Karpas-422 (cell line): ENCODE data around the gene MYL6B. TPM values are rescaled to one million over a fixed set of nuclear protein-coding genes. Genes with fewer than 3 reads are reported as not detected.

Experiments
- DNase-seq: peaks from one replicate; pipeline ENCODE4 v3.0.0-alpha.2; 2015
- H2AFZ ChIP-seq: fragments of 200-600 bp; sonication (generic); 2 replicates; pipeline ENCODE4 v1.6.1; 2014; ENCODE audit warnings: antibody characterized with exemption, low read length, mixed read lengths
- H3K27ac ChIP-seq: fragments of 200-600 bp; sonication (generic); 2 replicates; pipeline ENCODE4 v1.5.1; 2014; ENCODE audit warnings: mild to moderate bottlenecking, low read length, moderate library complexity
- H3K27me3 ChIP-seq: fragments of 200-600 bp; sonication (generic); 2 replicates; pipeline ENCODE4 v1.6.1; 2014; ENCODE audit warnings: low read length, mixed read lengths
- H3K36me3 ChIP-seq: fragments of 200-600 bp; sonication (generic); 2 replicates; pipeline ENCODE4 v1.6.1; 2014; ENCODE audit warnings: low read length, mixed read lengths; ENCODE audit not compliant: insufficient read depth
- H3K4me1 ChIP-seq: fragments of 200-600 bp; sonication (generic); 2 replicates; pipeline ENCODE4 v1.6.1; 2014; ENCODE audit warnings: mild to moderate bottlenecking, low read length, mixed read lengths
- H3K4me2 ChIP-seq: fragments of 200-600 bp; sonication (generic); 2 replicates; pipeline ENCODE4 v1.6.1; 2014; ENCODE audit warnings: low read length, low read depth, mild to moderate bottlenecking; ENCODE audit not compliant: poor library complexity, severe bottlenecking
- H3K4me3 ChIP-seq: fragments of 200-600 bp; sonication (generic); 2 replicates; pipeline ENCODE4 v1.5.1; 2014; ENCODE audit warnings: mild to moderate bottlenecking, antibody characterized with exemption, low read length, mixed read lengths
- H3K79me2 ChIP-seq: fragments of 200-600 bp; sonication (generic); 2 replicates; pipeline ENCODE4 v1.6.1; 2014; ENCODE audit warnings: mild to moderate bottlenecking, low read length, mixed read lengths
- H3K9ac ChIP-seq: fragments of 200-600 bp; sonication (generic); 2 replicates; pipeline ENCODE4 v1.6.0; 2014; ENCODE audit warnings: low read length
- H3K9me2 ChIP-seq: fragments of 200-600 bp; sonication (generic), shearing (Covaris generic); replicated peaks from 2 replicates; pipeline ENCODE4 v1.6.0; 2014; ENCODE audit warnings: mild to moderate bottlenecking, low read length, moderate library complexity; ENCODE audit not compliant: insufficient read depth
- H3K9me3 ChIP-seq: fragments of 300-700, 200-600 bp; sonication (generic); 2 replicates; pipeline ENCODE4 v1.6.1; 2014; ENCODE audit warnings: low read length, mixed read lengths
- H4K20me1 ChIP-seq: fragments of 200-600 bp; sonication (generic); 2 replicates; pipeline ENCODE4 v1.6.1; 2014; ENCODE audit warnings: mild to moderate bottlenecking, antibody characterized with exemption, low read length, low read depth; ENCODE audit not compliant: insufficient read depth
- total RNA-seq: library from RNA; depleted of rRNA; stranded (reverse); fragments of >200 nt; shearing (Covaris generic); gene quantifications from 2 replicates; pipeline ENCODE4 v1.2.3, GENCODE V29; 2014; ENCODE audit warnings: low replicate concordance

Gene MYL6B
- total RNA-seq, 1 experiment from 2014 or later = 33.1 TPM

DNA sequence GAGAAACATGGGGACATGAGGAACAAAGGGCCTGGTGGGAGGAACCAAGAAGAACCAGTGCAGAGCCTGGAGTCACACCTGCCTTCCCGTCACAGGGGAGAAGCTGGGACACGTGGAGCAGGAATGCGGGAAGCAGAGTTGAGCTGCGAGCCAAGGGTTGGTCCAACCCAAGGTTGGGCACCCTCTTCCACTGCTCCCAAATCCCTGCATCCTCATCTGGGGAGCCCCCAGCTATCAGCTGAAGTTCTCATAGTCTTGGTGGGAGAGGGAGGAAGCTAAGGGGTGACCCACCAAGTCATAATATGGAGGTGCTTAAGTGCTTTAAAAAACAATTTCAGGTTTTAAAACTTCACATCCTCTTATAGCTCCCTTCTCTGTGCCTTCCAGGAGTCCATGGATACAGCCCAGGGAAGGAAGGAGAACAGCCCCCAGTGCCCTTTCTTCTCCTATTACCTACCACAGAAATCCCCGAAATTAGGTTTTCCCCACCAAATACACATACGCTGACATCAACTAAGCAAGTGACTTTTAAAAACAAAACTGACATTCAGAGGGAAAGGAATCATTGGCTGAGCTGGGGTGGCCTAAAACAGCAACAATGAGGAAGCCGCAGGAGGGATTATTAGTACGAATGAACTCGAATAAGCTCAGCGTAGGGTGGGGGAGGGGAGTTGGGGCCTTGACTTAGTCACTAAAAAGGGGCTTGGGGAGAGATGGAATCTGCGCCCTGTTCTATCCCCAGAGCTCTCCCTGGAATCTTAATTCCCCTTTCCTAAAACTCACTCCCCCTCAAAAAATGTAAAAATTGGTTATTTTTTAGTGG lies 10.3 kb downstream of the MYL6B start:
- Histone ChIP-seq H3K9ac (no peak overlapping the region), H3K9me2 (no peaks in the 10 kb centered on the region), H3K4me2 (no peak overlapping the region), H3K79me2 (peaks cover 27% of the 10 kb centered on the region), H4K20me1 (peaks cover 8% of the 10 kb centered on the region; the same call in 1 of the 2 replicates), H3K27me3 (no peaks in the 10 kb centered on the region), H3K27ac (peak overlapping the region; percentile 13; the same call in 1 of the 2 replicates), H3K4me1 (peaks cover 40% of the 10 kb centered on the region), H3K9me3 (no peaks in the 10 kb centered on the region), H3K4me3 (no peak overlapping the region), H3K36me3 (peaks cover 52% of the 10 kb centered on the region), H2AFZ (no peak overlapping the region)
- DNase-seq = no peak

DNA sequence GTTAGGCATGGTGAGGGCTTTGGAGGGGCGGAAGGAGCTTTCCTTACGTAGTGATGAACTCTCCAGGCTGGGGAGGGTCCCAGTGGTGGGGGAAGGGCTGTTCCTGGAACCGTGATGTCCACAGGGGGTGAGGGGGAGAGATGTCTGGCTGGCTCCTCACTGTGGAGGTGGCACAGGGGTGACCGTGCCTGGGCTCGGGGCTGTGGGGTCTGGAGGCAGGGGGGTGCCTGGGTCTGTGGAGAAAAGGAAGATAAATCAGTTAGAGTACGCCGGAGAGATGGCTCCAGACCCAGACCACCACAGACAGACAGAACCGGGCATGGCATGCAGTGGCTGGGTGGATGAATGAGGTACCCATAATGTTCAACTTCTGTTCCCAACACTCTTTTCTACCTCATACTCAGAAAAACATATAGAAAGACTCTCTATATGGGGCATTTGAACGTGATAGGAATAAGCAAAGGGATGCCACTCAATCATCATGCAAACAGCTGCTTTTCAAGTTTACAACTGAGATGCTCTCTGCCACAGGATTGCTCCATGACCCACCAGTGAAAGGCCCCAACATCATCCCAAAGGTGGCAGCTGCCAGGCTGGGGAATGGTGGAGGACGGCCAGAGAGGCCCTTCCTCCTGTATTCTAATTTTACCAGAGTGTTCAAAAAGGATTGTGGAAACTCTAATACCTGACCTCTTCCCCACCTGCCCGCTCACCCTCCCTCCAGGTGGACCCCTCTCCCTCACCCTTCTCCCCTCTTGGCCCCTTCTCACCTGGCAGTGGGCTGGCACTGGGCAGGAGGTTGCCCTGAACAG lies 11.4 kb downstream of the MYL6B start:
- Histone ChIP-seq H3K9ac (no peak overlapping the region), H2AFZ (no peak overlapping the region), H3K36me3 (peaks cover 52% of the 10 kb centered on the region), H4K20me1 (peaks cover 8% of the 10 kb centered on the region; the same call in 1 of the 2 replicates), H3K79me2 (peaks cover 22% of the 10 kb centered on the region), H3K9me2 (no peaks in the 10 kb centered on the region), H3K27ac (no peak overlapping the region), H3K4me3 (no peak overlapping the region), H3K4me1 (peaks cover 40% of the 10 kb centered on the region), H3K27me3 (no peaks in the 10 kb centered on the region), H3K4me2 (no peak overlapping the region), H3K9me3 (no peaks in the 10 kb centered on the region)
- DNase-seq = no peak

DNA sequence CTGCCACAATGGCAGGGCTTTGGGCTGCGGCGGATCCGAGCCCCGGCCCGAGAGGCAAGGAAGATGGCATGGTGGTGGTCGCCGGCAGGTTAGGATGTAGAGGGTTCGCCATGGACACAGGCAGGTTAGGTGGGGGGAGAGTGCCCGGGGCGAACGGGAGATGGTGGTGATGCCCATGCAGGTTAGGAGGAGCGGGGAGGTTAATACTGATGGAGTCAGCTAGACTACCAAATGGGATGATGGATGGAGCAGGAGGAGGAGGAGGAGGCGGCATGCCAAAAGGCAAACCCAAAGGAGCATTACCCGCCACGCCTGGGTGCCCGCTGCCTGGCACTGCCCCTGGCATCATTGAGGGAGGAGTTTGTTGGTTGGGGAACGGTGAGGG lies 11.9 kb downstream of the MYL6B start:
- no peak overlapping the region for H3K4me3 ChIP-seq
- no peaks in the 10 kb centered on the region for H3K27me3 ChIP-seq
- DNase-seq = no peak
- H3K9me2 ChIP-seq = no peaks in the 10 kb centered on the region
- H2AFZ ChIP-seq = no peak overlapping the region
- peaks cover 8% of the 10 kb centered on the region; the same call in 1 of the 2 replicates for H4K20me1 ChIP-seq
- peaks cover 37% of the 10 kb centered on the region for H3K4me1 ChIP-seq
- H3K9ac ChIP-seq = no peak overlapping the region
- H3K79me2 ChIP-seq = peaks cover 16% of the 10 kb centered on the region
- H3K36me3 ChIP-seq = peaks cover 52% of the 10 kb centered on the region
- no peak overlapping the region for H3K4me2 ChIP-seq
- H3K27ac ChIP-seq = no peak overlapping the region
- H3K9me3 ChIP-seq = no peaks in the 10 kb centered on the region

DNA sequence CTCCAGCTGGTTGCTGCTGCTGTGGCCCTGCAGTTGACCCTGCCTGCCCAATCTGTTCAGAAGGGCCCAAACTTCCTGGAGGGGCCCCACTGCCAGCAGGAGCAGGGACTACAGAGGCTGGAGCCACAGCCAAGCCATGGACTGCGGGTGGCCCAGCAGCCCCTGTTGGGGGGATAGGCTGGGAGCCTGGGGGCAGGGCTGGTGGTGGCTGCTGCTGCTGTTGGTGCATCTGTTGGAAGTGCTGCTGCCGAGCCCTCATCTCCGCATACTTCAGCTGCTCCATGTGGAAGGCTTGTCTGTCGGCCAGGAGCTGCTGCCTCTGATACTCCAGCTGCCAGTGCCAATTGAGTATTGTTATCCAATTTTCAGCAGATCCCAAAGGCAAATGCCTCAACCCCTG lies 13.0 kb downstream of the MYL6B start:
- Histone ChIP-seq H3K79me2 (peaks cover 5% of the 10 kb centered on the region), H3K4me2 (no peak overlapping the region), H3K9ac (no peak overlapping the region), H2AFZ (no peak overlapping the region), H3K4me3 (no peak overlapping the region), H3K36me3 (peaks cover 44% of the 10 kb centered on the region), H3K27me3 (no peaks in the 10 kb centered on the region), H3K27ac (no peak overlapping the region), H3K4me1 (peaks cover 27% of the 10 kb centered on the region), H4K20me1 (no peaks in the 10 kb centered on the region; the same call in 1 of the 2 replicates), H3K9me2 (no peaks in the 10 kb centered on the region), H3K9me3 (no peaks in the 10 kb centered on the region)
- no peak for DNase-seq

DNA sequence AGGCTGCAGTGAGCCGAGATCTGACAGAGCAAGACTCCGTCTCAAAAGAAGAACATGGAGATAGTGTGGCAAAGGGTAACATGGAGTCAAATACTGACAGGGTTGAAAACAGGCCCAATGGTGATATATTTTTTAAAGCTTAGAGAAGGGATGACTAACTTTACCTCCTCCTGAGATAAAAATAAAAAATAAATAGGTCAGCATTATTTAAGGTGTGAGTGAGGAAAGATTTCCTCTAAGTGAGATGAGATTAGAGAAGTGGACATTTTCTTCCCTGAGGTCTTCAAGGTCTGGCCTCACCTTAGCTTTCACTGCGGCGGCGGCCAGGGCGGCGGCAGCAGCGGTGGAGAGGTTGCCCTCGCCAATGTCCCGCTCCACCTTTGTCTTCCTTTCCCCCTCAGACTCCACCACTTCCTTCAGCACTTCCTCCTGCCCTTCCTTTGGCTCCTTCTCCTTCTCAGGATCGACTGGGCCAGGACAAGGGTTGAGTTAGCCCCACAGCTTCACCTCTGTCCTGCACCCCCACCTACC lies 16.9 kb downstream of the MYL6B start:
- DNase-seq = no peak
- Histone ChIP-seq H3K36me3 (peaks cover 42% of the 10 kb centered on the region), H2AFZ (no peak overlapping the region), H3K27ac (no peak overlapping the region), H3K27me3 (no peaks in the 10 kb centered on the region), H3K4me1 (no peaks in the 10 kb centered on the region), H3K9me3 (no peaks in the 10 kb centered on the region), H3K9me2 (no peaks in the 10 kb centered on the region), H3K9ac (no peak overlapping the region), H3K4me3 (no peak overlapping the region), H3K4me2 (no peak overlapping the region), H3K79me2 (no peaks in the 10 kb centered on the region), H4K20me1 (no peaks in the 10 kb centered on the region)

DNA sequence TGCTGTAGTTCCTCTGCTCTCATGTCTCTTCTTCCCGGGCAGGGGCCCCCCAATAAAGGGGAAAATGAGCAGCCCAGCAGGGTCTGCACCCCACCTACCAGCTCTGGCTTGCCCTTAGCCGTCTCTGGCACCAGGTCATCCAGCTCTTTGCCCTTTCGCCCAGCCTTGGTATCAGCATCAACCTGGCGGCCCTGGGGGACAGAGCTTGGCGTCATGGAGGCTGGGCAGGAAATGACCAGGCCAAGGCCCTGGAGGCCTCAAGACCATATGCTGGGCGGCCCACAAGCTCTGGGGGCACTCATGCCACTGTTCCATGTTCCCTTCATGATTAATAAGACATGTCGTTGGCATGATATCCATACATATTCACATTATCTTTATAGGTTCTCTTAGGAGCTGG lies 20.5 kb downstream of the MYL6B start:
- no peaks in the 10 kb centered on the region for H4K20me1 ChIP-seq
- no peaks in the 10 kb centered on the region for H3K4me1 ChIP-seq
- H3K27ac ChIP-seq = no peak overlapping the region
- DNase-seq = no peak
- no peak overlapping the region for H3K4me3 ChIP-seq
- no peaks in the 10 kb centered on the region for H3K9me3 ChIP-seq
- H3K4me2 ChIP-seq = no peak overlapping the region
- H3K9me2 ChIP-seq = no peaks in the 10 kb centered on the region
- H3K36me3 ChIP-seq = peaks cover 44% of the 10 kb centered on the region
- H3K27me3 ChIP-seq = no peaks in the 10 kb centered on the region
- H3K79me2 ChIP-seq = no peaks in the 10 kb centered on the region
- H2AFZ ChIP-seq = no peak overlapping the region
- no peak overlapping the region for H3K9ac ChIP-seq

DNA sequence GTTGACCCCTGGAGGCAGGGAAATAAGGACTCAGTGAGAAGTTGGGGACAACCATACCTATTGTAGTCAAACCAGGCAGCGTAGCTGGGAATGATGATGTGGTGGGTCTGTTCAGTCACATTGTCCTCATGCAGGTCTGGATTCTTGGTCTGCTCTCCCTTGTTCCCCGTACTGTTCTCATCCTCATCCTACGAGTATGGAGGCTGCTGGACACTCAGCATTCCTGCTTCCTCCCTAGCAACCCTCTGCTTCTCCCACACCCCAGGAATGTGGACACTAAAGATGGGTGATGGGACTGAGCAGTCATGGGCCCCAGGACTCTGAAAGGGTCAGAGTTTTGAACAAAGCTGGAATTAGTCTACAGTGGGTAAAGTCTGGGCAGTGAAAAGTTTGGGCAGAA lies 26.0 kb downstream of the MYL6B start:
- Histone ChIP-seq H3K4me3 (no peak overlapping the region), H2AFZ (no peak overlapping the region), H3K27me3 (no peaks in the 10 kb centered on the region), H3K36me3 (peaks cover 56% of the 10 kb centered on the region), H3K9me3 (no peaks in the 10 kb centered on the region), H3K27ac (no peak overlapping the region), H3K79me2 (no peaks in the 10 kb centered on the region), H3K9ac (no peak overlapping the region), H3K9me2 (no peaks in the 10 kb centered on the region), H3K4me1 (no peaks in the 10 kb centered on the region), H4K20me1 (no peaks in the 10 kb centered on the region), H3K4me2 (no peak overlapping the region)
- DNase-seq = no peak

DNA sequence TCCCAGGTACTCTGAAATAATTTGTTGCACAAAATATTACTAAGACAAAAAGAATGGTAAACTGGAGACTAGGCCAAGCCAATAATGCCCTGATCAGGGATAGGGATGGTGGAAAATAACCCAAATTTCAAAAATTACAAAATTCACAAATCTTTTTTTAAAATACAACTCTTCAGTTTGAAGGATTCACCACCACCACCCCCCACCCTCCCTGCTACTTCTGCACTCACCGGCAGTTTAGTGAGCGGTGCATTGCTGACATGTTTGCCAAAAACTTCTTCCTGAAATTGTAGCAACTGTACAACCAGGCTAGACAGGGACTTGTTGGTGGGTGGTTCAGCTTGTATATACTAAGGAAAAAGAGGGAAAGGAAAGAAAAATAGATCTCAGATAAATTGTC lies 34.6 kb downstream of the MYL6B start:
- Histone ChIP-seq H4K20me1 (no peaks in the 10 kb centered on the region), H3K9ac (no peak overlapping the region), H3K36me3 (peaks cover 39% of the 10 kb centered on the region), H3K4me1 (peaks cover 26% of the 10 kb centered on the region), H3K79me2 (peaks cover 51% of the 10 kb centered on the region), H3K4me3 (no peak overlapping the region), H3K27me3 (no peaks in the 10 kb centered on the region), H3K4me2 (peak overlapping the region; percentile 95), H3K9me3 (no peaks in the 10 kb centered on the region), H3K9me2 (no peaks in the 10 kb centered on the region), H2AFZ (no peak overlapping the region), H3K27ac (no peak overlapping the region)
- DNase-seq = no peak
